Transverse colon (tissue), 4 donors: ENCODE data around the gene ZNF280C.

Source experiments
- EP300 ChIP-seq: sonication (generic); formaldehyde crosslinking; IDR thresholded peaks from one replicate; pipeline ENCODE4 v1.6.1; 2017; ENCODE audit warnings: antibody characterized with exemption, low read depth
- POLR2A ChIP-seq: fragments of 450-650 bp; IDR thresholded peaks from one replicate; pipeline ENCODE4 v1.6.1; 2016; ENCODE audit warnings: antibody characterized with exemption, mild to moderate bottlenecking, moderate library complexity
- POLR2AphosphoS5 ChIP-seq, 3 donors: sonication (generic); formaldehyde crosslinking; IDR thresholded peaks; one replicate each; pipeline ENCODE4 v1.6.1; 2016; ENCODE audit warnings: antibody characterized with exemption in 3 of 3
- TF ChIP-seq, protein P1 (sequence below), 5 experiments: fragments of 200-600 bp in 3 of 5; fragments of 450-650 bp in 2 of 5; sonication (generic) in 3 of 5; IDR thresholded peaks; 1 replicate in 2 of 5; 2 replicates in 3 of 5; pipeline ENCODE4 v1.5.1; 2016 to 2017; ENCODE audit warnings: antibody characterized with exemption in 5 of 5, inconsistent platforms in 3 of 5, mild to moderate bottlenecking in 2 of 5, moderate library complexity in 1 of 5

- TF ChIP-seq, protein P1, sequence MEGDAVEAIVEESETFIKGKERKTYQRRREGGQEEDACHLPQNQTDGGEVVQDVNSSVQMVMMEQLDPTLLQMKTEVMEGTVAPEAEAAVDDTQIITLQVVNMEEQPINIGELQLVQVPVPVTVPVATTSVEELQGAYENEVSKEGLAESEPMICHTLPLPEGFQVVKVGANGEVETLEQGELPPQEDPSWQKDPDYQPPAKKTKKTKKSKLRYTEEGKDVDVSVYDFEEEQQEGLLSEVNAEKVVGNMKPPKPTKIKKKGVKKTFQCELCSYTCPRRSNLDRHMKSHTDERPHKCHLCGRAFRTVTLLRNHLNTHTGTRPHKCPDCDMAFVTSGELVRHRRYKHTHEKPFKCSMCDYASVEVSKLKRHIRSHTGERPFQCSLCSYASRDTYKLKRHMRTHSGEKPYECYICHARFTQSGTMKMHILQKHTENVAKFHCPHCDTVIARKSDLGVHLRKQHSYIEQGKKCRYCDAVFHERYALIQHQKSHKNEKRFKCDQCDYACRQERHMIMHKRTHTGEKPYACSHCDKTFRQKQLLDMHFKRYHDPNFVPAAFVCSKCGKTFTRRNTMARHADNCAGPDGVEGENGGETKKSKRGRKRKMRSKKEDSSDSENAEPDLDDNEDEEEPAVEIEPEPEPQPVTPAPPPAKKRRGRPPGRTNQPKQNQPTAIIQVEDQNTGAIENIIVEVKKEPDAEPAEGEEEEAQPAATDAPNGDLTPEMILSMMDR (IDR thresholded peaks at IDR 0.05): no peak
- TF ChIP-seq EP300 (no peak), POLR2A (no peak), POLR2AphosphoS5 (IDR thresholded peaks at IDR 0.05) (no peak)
Observed at GRCh38 chrX:130246084-130246483, 22.6 kb downstream of the ZNF280C start.
